Epithelial cell of esophagus (primary cell): Measurements from ENCODE around the gene MVD.

Experiments
- DNase-seq: peaks from one replicate; pipeline ENCODE4 v3.0.0; 2010; ENCODE audit warnings: low read depth
- H3K4me3 ChIP-seq: 2 replicates; pipeline ENCODE4 v1.5.1; 2011; ENCODE audit warnings: mild to moderate bottlenecking, low read length, control low read depth
- CTCF ChIP-seq: IDR thresholded peaks from 2 replicates; pipeline ENCODE4 v1.5.1; 2011; ENCODE audit warnings: low read depth, mild to moderate bottlenecking, low read length, control low read depth, inconsistent platforms; ENCODE audit not compliant: insufficient read depth; ENCODE audit errors: missing control alignments

Gene MVD

GRCh38 chr16:88691924-88692560 lies 29.2 kb upstream of the MVD start:
- TF ChIP-seq CTCF = no peak
- H3K4me3 ChIP-seq = no peak overlapping the region
- DNase-seq = no peak

GRCh38 chr16:88691129-88691813 lies 28.4 kb upstream of the MVD start:
- no peak for DNase-seq
- H3K4me3 ChIP-seq = no peak overlapping the region
- TF ChIP-seq CTCF = no peak

- TF ChIP-seq CTCF = no peak
- H3K4me3 ChIP-seq = no peak overlapping the region
- no peak for DNase-seq
Measured at GRCh38 chr16:88690341-88691128, 27.6 kb upstream of the MVD start.

- TF ChIP-seq CTCF = no peak
- H3K4me3 ChIP-seq = no peak overlapping the region
- DNase-seq = peak; percentile 66
Measured at GRCh38 chr16:88688013-88688778, 25.3 kb upstream of the MVD start.

GRCh38 chr16:88687676-88688012 lies 24.8 kb upstream of the MVD start:
- H3K4me3 ChIP-seq = no peak overlapping the region
- no peak for TF ChIP-seq CTCF
- DNase-seq = no peak

- no peak for DNase-seq
- H3K4me3 ChIP-seq = no peak overlapping the region
- TF ChIP-seq CTCF = no peak
Measured at GRCh38 chr16:88687254-88687576, 24.3 kb upstream of the MVD start.
